Renal cortical epithelial cell (primary cell): ENCODE measurements around the gene FBXL20. TPM values are rescaled to one million over a fixed set of nuclear protein-coding genes. Genes with fewer than 3 reads are reported as not detected.

Source experiments
- total RNA-seq: library from RNA; depleted of rRNA; stranded (reverse); fragments of >200 nt; gene quantifications from 2 replicates; pipeline ENCODE4 v1.2.3, GENCODE V29; 2014

Gene FBXL20
- total RNA-seq, 1 donor from 2014 or later, result 24.2 TPM

Other genes starting within 250 kb of the FBXL20 start
- not detected in 2 replicates for gene PLXDC1, start 250.0 kb downstream of the FBXL20 start, total RNA-seq
- gene ARL5C, start 235.5 kb downstream of the FBXL20 start, total RNA-seq, result not detected in 2 replicates
- 4.3 and 5.4 TPM in 2 replicates for gene CACNB1, start 204.0 kb downstream of the FBXL20 start, total RNA-seq
- gene RPL19, start 201.3 kb downstream of the FBXL20 start, total RNA-seq, result 1,714 and 1,811 TPM in 2 replicates
- gene STAC2, start 175.7 kb downstream of the FBXL20 start, total RNA-seq, result 44.7 TPM in 1 of 2 replicates, not detected in the other
- gene MED1, start 49.6 kb upstream of the FBXL20 start, total RNA-seq, result 18.1 and 28.2 TPM in 2 replicates
- gene CDK12, start 59.9 kb upstream of the FBXL20 start, total RNA-seq, result 18.6 and 38.9 TPM in 2 replicates
- gene NEUROD2, start 206.3 kb upstream of the FBXL20 start, total RNA-seq, result not detected in 2 replicates
- gene PPP1R1B, start 225.3 kb upstream of the FBXL20 start, total RNA-seq, result 0.15 TPM in 1 of 2 replicates, not detected in the other
- 22.4 and 31.9 TPM in 2 replicates for gene STARD3, start 235.5 kb upstream of the FBXL20 start, total RNA-seq